SW 1271 (cell line): ENCODE measurements around the gene SF1.
A peak's percentile ranks its signal among the peaks of the same experiment; 100 is the strongest.

Experiments
- DNase-seq, 2 experiments: peaks; one replicate each; lab custom pipeline; 2025; lab: John Stamatoyannopoulos, UW

SF1 gene

DNA sequence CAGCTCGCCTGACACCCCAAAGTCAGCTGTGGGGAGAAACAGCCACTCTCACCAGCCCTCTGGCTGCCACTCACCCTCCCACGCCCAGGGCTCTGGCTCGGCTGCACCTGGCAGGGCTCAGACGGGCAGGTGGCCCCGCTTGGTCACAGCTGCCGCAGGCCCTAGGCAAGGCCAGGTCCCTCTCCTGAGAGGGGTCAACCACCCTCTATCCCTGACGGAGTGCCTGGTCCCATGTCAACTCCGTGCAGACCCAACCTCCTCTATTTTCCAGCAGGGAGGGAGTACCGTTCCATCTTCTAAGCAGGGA lies 22.8 kb upstream of the SF1 start:
- DNase-seq, result no peak

DNA sequence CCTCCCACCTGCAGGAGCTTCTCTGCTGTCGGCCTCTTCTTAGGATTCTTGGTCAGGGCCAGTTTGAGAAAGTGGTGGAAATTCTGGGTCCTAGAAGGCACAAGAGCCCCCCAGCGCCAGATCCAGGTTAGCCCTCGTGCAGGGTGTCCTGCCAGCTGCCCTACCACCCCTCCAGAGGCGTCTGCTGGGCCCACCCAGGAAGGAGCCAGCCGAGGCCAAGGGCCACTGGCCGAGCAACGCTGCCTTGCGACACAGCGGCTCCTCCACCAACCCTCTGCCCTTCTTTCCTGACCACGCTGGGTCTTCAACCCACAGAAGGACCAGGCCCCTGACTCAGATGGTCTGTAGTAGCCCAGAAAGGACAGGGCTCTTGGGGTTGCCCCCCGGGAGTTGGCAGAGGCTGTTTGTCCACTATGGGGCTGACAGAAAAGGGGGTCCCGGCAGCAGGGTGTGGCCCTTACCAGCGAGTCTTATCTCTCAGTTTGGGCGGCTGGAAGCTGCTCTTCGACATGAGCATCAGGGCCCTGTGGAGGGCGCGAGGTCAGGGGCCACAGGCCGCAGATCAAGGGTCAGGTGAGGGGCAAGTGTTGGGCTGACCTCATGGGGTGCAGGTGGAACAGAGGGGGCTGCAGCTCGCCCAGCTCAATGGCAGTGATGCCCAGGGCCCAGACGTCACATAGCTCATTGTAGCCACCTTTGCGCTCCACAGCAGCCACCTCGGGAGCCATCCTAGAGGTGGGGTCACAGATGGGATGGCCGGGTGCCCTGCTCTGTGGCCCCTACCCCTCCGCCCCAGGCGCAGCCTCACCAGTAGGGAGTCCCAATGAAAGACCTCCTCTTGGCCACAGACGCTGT lies 22.2 kb upstream of the SF1 start:
- no peak for DNase-seq

GRCh38 chr11:64799623-64800302 lies 21.4 kb upstream of the SF1 start:
- DNase-seq, result peak in 1 of 2 experiments; percentile 4

DNA sequence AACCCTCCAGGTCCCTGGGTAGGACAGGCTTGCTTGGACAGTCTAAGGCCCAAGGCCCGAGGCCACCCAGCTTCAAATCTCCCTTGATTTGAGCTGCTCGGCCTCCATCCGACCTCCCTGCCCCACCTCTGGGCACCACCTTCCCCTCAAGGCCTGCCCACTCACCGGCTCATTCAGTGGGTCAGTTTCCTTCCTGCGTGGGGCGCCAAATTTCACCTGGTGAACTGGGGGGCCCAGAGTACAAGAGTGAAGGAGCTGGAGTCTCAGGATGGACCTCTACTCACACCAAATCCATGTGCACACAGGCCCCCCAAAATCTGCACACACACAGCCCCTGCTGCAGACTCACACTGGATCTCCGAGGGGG lies 20.9 kb upstream of the SF1 start:
- no peak for DNase-seq

GRCh38 chr11:64796757-64797541 lies 18.6 kb upstream of the SF1 start:
- DNase-seq, result no peak

DNA sequence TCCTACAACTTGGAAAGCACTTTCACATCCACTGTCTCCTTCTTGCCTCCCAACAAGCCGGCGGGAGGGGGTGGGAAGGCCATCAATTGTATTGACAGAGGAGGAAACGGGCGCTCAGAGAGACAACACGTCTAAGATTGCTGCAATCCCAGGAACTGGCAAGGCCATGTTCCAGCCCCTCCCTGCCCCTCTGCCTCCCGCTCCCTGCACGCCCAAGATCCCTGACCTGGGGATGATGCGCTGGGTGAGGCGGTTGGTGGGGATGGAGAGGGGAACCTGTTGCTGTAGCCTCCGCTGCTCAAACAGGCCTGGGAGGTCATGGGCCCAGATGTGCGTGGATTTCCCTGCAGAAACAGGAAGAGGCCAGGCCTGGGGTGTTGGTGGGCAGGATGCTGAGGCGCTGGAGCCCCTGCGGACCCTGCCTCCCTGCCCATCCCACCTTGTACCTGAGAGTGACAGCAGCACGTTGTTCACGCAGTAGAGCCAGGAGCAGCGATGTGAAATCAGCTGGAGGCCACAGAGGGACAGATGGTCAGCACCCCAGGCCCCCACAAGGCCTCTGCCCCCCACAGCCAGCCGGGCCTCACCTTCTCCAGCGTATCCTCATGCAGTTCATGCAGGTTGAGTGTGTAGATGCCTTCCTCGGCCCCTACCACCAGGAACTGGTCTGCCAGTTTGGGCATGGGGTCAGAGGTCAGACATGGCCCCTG lies 17.9 kb upstream of the SF1 start:
- DNase-seq, result no peak

DNA sequence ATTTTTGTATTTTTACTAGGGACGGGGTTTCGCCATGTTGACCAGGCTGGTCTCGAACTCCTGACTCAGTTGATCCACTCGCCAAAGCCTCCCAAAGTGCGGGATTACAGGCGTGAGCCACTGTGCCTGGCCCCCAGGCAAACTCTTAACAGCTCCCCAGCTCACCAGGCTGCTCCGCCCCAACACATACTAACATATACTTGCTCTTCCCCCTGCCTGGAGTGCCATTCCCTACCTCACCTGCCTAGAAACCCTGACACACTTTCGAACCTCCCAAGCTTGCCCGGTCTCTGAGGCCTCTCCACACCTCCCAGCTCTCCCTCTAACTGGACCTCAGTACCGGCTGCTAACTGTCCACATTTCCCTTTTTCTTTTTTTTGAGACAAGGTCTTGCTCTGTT lies 16.2 kb upstream of the SF1 start:
- no peak for DNase-seq

DNA sequence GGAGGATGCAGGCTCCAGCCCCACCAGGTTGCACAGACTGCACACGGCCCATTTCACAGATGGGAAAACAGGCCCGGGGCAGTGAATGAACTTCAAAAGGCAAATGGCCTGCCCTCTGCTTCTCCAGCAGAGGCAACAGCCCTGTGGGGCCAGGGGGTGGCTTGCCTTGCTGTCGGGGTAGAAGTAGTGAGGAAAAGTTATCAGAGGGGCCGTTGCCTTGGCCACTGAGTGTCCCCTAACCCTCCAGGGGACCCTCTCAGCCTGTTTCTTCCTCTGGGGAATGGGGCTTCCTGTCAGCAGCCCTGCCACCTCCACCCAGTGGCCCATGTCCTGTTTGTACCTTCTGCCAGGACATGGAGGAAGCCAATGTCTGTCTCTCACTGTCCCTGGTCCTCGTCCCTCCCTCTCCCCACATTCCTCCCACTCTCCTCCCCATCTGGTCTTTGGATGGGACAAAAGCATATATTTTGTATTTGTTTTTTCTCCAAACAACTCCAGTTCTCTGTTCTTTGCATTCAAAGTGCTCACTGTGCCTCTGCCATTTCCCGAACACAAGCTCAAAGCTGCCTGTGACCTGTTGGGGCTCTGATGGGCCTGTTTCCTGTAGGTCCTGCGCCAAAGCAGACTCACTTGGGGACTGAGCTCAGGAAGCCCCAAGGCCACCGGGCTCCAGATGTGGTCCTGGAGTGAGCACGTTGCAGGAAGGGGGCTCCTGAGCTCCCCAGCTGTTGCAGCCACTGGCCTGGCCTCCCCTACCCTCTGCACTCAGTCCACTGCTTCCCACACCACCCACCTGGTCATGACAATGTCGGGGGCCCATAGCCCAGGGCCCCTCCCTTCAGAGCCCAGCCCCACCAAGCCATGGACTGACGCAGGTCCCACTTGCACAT lies 15.2 kb upstream of the SF1 start:
- no peak for DNase-seq

DNA sequence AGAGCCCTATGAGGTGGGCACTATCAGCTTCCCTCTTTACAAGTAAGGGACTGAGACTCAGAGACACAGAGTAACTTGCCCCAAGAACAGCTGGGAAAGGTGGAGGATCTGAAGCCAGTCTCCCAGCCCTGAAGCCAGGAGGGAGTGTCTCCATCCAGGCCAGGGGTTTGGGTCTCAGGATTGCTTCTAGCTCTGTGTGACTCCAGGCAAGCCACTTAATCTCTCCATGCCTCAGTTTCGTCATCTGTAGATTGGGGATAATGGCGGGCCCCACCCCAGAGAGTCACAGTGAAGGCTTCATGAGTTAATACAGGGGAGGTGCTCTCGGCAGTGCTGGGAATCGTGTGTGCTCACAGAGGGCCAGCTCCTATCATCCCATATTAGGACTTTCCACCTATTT lies 14.1 kb upstream of the SF1 start:
- DNase-seq, result no peak

- DNase-seq, result no peak
These were observed 13.5 kb upstream of the SF1 start for GRCh38 chr11:64791781-64792291.

DNA sequence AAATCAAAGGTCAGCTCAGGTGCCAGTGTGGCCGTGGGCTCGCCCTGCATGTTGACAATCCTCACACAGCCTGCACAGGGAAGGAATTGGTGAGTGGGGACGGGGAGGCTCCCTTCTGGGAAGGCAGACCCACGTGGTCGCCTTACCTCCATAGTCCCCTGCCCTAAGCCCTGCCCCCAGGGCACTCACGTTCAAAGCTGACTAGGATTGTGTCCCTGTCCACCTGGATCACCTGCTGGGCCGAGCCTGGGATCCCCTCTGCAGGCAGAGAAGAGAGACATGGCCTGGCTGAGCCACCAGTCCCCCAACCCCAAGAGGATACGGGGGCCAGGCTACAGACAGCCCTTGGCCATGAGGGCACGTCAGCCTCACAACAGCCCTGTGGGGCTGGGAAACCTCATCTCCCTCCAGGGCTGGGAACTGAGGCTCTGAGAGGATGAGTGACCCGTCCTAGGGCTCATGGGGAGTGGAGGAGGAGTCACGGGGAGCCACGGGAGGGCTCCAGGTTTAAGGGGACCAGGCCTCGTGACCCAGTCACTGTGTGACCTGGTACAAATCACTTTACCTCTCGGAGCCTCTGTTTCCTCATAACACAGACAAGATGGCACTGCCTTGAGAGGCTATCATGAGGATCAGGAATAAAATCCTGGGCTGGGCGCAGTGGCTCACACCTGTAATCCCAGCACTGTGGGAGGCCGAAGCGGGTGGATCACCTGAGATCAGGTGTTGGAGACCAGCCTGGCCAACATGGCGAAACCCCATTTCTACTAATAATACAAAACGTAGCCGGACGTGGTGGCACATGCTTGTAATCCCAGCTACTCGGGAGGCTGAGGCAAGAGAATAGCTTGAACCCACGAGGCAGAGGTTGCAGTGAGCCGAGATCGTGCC lies 12.1 kb upstream of the SF1 start:
- no peak for DNase-seq

- no peak for DNase-seq
These were observed 11.2 kb upstream of the SF1 start for GRCh38 chr11:64789331-64790204.

GRCh38 chr11:64788321-64789215 lies 10.2 kb upstream of the SF1 start:
- DNase-seq, result no peak

DNA sequence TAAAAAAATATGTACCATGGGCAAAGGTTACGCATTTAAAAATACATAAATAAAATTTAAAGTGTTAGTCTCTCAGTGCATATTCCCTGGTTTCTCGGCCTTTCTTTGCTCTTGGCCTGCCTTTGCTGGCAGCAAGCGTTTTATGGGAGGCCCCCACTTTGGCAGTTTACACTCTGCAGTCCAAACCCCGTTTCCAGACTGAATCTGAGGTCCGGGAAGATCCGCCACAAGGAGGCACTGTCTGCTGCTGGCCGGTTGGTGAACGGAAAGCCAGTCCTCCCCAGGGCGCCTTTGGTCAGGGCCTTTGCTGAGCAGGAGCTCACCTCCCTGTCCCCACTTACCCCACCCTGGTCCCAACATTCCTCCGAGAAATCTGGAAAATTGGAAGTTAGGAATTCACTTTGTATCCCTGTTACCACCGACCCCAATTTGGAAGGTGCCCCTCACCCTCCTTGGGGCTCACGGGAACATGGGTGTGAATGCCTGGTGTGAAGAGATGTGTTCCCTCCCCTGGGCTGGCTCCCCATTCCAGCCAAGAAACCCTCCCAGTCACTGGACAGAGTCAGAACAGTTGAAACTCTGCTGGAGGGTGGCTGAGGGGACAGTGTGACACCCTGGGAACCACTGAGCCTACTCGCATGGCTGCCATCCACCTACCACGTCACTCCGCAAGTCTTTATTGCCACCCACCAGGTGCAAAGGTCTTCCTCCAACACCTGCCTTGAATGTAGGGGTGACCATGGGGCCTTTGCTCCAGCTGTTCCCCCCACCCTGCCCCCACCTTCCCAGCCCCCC lies 9.4 kb upstream of the SF1 start:
- peak in 1 of 2 experiments; percentile 17 for DNase-seq

DNA sequence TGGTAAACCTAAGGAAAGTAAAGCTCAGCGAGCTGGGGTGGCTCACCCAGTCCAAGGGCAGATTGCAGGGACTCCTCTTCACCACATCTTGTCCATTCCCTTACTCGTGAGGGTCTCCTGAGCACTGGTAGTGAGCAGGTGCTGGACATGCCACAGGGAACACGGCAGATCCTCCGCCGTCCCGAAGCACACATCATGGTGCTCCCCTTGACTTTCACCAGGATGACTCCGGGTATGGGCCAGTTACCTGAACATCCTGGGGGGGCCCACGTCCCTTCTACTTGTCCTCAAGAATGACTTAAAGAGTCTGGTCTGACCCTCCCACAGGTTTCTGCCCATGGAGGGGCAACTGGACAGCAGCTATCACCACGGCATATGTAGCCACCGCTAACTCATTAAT lies 8.0 kb upstream of the SF1 start:
- no peak for DNase-seq

DNA sequence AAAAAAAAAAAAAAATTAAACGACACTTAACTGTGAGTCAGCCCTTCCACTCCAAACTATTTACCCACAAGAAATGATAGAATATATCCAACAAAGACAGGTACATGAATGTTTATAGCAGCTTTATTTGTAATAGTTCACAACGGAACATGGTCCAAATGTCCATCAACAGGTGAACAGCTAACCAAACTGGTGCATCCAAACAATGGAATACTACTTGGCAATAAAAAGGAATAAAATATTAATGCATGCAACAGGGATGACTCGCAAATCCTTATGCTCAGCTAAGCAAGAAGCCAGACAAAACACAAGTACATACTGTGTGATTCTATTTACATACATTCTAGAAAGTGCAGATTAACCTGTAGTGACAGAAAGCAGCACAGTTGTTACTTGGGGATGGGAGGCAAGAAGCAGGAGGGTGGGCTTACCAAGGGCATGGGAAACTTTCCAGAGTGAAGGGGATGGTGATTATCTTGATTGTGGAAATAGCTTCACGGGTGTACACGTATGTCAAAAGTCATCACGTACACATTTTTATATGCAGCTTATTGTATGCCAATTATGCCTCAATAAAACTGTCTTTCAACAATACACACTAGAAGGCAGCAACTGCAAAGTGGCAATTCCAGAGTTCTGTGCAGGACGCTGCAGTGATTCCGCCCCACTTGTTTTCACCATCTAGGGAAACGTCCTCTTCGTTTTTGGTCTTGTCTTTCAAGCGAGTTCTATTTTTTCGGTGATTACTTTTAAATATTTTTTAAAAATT lies 6.7 kb upstream of the SF1 start:
- no peak for DNase-seq

DNA sequence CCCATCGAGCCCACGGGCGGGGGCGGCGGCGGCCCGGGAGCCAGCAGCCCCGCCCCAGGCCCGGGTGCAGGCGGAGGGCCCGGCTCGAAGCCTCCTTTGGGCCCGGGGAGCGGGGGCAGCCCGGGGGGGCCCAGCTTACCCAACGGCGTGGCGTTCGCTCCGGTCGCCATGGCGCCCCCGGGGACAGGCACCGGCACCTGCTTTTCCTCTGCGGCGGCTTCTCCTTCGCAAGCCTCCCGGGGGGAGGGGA lies 194 bp downstream of the SF1 start:
- DNase-seq, result no peak
